ENCODE measurements around the gene COBL.

The COBL gene

DNA sequence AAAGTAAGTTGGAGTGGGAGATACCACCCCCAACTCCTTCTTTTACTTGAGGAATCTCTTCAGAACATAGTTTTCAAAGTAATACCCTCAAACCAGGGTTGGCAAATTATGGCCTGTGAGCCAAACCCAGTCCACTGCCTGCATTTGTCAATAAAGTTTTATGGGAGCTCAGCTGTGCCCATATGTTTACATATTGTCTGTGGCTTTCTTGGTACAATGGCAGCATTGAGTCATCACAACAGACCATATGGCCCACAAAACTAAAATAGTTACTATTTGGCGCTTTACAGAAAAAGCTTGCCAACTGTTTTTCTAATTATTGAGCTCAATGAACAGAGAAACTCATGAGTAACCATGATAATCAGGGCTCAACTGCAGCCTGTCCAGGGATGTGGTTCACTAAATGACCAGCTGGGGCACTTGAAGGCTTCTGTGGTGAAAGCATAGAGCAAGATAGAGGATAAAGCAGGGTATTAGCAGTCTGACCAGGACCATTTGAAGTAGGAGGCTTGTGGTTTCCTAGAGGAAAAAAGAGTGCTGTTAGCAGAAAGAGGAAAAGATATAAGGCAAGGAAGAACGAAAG, 337.9 kb downstream of the COBL start:
- TF ChIP-seq, protein P1, sequence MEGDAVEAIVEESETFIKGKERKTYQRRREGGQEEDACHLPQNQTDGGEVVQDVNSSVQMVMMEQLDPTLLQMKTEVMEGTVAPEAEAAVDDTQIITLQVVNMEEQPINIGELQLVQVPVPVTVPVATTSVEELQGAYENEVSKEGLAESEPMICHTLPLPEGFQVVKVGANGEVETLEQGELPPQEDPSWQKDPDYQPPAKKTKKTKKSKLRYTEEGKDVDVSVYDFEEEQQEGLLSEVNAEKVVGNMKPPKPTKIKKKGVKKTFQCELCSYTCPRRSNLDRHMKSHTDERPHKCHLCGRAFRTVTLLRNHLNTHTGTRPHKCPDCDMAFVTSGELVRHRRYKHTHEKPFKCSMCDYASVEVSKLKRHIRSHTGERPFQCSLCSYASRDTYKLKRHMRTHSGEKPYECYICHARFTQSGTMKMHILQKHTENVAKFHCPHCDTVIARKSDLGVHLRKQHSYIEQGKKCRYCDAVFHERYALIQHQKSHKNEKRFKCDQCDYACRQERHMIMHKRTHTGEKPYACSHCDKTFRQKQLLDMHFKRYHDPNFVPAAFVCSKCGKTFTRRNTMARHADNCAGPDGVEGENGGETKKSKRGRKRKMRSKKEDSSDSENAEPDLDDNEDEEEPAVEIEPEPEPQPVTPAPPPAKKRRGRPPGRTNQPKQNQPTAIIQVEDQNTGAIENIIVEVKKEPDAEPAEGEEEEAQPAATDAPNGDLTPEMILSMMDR (IDR thresholded peaks at IDR 0.05; ENCODE audit: low read depth, low read length) = 0 out of 2 replicates have a peak, but pooled peaks have one; percentile 6
- H3K4me3 ChIP-seq (ENCODE audit: low read depth, low read length) = no peak overlapping the region

DNA sequence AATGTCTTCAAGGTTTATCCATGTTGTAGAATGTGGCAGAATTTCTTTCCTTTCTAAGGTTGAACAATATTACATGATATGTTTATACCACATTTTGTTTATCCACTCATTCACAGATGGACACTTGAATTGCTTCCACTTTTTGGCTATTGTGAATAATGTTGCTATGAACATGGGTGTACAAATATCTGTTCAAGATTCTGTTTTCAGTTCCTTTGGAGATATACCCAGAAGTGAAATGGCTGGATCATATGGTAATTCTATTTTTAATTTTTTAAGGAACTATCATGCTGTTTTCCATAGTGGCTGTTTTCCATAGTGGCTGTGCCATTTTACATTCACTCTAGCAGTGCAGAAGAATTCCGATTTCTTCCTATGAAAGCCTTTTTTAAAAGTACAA, 339.2 kb downstream of the COBL start:
- TF ChIP-seq, protein P1 (IDR thresholded peaks at IDR 0.05; ENCODE audit: low read depth, low read length) = no peak
- H3K4me3 ChIP-seq (ENCODE audit: low read depth, low read length) = no peak overlapping the region

DNA sequence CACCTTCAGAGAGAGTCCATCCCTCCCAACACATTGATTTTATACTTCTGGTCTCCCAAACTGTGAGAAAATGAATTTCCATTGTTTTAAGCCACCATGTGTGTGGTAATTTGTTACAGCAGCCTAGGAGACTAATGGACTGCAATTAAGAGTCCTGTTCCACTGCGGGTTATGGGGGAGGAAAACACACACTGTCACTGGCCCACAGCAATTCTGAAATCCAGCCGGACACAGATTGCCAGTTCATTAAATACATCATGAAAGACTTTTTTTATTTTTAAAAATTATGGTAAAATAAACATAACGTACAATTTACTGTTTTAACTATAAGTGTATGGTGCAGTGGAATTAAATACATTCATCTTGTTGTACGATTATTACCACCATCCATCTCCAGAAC, 340.5 kb downstream of the COBL start:
- H3K4me3 ChIP-seq (ENCODE audit: low read depth, low read length) = no peak overlapping the region
- TF ChIP-seq, protein P1 (IDR thresholded peaks at IDR 0.05; ENCODE audit: low read depth, low read length) = no peak

DNA sequence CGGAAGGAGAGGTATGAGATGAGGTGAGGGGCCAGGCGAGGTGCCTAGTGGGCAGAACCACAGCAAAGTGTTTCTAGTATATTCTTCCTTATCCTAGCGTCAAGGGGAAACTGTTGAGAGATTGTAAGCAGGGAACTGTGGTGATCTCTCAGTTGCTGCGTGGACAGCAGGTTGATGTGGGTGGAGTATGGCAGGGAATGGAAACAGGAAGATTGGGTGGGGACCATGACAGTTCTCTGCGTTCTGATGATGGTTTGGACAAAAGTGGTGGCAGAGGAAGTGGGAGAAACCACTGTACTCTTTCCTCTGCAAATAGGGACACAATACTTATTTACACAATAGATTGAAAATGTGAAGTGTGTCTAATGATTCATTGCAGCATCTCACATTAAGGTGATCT, 342.4 kb downstream of the COBL start:
- TF ChIP-seq, protein P1 (IDR thresholded peaks at IDR 0.05; ENCODE audit: low read depth, low read length) = no peak
- H3K4me3 ChIP-seq (ENCODE audit: low read depth, low read length) = no peak overlapping the region

DNA sequence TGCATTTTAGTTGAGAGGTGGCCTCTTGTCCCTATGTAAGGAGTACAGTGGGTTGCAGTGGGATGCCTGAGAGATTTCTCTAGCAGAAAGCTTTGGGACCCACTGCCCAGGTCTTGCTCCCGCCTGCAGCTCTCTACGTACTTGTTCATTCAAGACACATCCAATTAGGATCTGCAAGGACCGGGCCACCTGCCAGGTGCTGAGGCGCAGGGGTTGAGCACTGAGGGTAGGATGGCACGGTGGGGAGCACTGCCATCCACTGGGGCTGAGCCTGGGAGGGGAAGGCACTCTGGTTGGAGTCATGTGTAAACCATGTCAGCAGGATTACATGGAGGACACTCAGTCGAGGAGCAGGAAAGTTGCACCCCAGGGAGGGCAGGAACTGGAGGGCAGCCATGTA, 342.8 kb downstream of the COBL start:
- TF ChIP-seq, protein P1 (IDR thresholded peaks at IDR 0.05; ENCODE audit: low read depth, low read length) = no peak
- H3K4me3 ChIP-seq (ENCODE audit: low read depth, low read length) = no peak overlapping the region

DNA sequence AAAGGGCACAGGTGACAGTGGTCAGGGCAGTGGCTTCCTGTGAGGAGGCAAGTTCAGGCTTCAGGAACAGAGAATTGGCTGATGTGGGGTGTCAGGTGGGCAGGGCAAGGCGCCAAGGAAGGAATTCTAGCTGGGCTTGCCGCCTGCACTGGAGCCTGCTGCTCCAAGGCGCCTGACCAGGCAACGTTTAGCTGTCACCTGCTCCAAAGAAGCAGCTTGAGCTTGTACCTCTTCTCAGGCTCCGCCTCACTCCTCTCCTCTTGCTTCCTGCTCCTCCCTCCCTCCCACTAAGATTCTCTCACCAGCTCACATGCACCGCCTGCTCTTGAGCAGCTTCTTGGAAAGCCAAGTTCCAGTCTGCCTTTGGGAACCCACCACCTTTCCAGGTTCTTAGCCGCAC, 346.5 kb downstream of the COBL start:
- H3K4me3 ChIP-seq (ENCODE audit: low read depth, low read length) = no peak overlapping the region
- TF ChIP-seq, protein P1 (IDR thresholded peaks at IDR 0.05; ENCODE audit: low read depth, low read length) = no peak
